Body of pancreas (tissue), 4 donors: ENCODE data around the gene PCK1.
A peak's percentile ranks its signal among the peaks of the same experiment; 100 is the strongest.

Source experiments
- CTCF ChIP-seq, 7 experiments: fragments of 450-650 bp in 4 of 7; fragments of 200-600 bp in 3 of 7; sonication (generic) in 3 of 7; IDR thresholded peaks; one replicate each; pipeline ENCODE4 v1.5.1; 2016 to 2019; ENCODE audit warnings: antibody characterized with exemption in 7 of 7
- POLR2A ChIP-seq, 3 donors: fragments of 450-650 bp; IDR thresholded peaks; one replicate each; pipeline ENCODE4 v1.6.1; 2016; ENCODE audit warnings: antibody characterized with exemption in 3 of 3, mild to moderate bottlenecking in 2 of 3

GRCh38 chr20:57582432-57583288, 21.8 kb downstream of the PCK1 start:
- TF ChIP-seq CTCF (IDR thresholded peaks at IDR 0.05), result peak in 1 of 7 experiments; percentile 11
- peak in 1 of 3 donors; percentile 10 for TF ChIP-seq POLR2A (IDR thresholded peaks at IDR 0.05)
